GM15510 (cell line): ENCODE results near the gene ABCB11.

Source experiments
- POLR2A ChIP-seq: IDR thresholded peaks from 3 replicates; pipeline ENCODE4 v1.6.1; 2011; ENCODE audit warnings: borderline replicate concordance; ENCODE audit not compliant: insufficient read length; ENCODE audit errors: extremely low read depth

The ABCB11 gene

DNA sequence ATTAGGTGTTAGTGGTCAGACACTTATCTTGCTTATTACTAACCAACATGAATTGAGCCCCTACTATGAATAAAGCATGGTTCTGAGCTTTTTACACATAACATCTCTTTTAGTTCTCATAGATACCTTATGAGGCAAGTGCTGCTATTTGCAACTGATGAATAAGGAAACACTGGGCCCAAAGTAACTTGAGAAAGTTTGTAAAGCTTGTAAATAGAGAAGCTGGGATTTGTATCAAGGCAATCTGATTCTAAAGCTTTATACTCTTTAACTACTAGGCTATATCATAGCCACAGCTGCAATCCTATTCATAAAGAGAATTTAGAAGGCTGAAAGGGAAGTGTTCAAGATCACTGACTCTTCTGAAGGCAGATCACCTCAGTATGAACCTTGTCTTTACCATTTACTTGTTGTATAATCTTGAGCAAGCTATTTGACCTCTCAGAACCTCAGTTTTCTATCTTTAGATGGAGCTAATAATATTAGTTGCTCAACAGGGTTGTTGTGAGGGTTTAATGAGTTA lies 60.4 kb downstream of the ABCB11 start:
- no peak for TF ChIP-seq POLR2A

DNA sequence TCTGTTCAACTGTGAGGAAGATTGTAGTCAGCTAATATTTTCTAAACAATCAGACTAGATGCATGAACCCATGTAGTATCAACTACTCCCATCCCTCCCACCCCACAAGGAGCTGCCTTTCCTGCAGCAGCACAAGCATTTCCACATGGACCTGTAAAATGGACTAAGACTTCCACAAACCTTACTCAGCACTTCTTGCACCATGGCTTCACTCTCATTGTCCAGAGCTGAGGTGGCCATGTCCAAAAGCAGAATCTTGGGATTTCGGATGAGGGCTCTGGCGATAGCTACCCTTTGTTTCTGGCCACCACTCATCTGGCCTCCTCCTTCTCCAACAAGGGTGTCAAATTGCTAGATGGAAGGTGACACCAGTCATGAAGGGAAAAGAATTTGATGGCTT lies 61.3 kb downstream of the ABCB11 start:
- no peak for TF ChIP-seq POLR2A

DNA sequence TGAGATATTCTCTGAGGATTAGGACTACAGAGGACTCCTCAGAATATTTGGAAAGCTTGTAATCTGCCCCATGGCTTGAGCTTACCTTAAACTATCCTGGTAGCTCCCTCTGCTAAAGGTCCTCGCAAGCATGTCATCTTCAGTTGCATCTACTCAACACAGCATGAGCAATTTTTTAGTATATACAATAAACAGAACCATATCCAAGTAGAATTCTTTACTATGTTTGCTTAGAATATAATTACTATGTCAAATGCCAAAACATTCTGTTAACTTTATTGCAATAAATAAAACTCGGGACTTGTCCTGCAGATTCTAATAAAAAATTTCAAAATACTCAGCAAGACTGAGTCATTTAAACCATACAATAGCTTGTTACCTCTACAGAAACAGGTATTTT lies 62.8 kb downstream of the ABCB11 start:
- TF ChIP-seq POLR2A: no peak

DNA sequence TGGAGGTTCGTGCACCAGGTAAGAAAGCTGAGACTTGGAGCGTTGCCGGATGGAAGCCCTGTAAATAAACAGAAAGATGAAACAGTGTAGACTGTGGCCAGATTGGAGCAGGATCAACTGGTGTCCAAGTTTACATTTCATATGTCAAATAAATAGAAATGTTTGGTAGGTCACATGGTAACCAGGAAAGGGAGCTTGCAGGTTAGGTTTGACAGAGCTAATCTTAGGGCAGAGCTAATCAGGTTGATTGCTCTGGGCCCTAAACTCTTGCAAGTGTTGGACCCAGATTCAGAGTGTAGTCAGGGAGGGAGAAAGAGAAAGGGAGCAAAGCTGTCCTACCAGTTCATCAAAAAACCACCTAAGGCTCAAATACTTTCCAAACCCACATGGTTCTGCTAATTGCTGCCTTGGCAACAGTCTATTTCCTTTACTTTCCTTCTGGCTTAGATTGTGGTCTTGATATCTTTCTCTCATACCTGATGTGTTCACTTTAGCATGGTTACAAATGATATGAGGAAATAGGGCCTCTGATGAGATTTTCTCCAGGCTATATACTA lies 66.8 kb downstream of the ABCB11 start:
- TF ChIP-seq POLR2A: no peak

DNA sequence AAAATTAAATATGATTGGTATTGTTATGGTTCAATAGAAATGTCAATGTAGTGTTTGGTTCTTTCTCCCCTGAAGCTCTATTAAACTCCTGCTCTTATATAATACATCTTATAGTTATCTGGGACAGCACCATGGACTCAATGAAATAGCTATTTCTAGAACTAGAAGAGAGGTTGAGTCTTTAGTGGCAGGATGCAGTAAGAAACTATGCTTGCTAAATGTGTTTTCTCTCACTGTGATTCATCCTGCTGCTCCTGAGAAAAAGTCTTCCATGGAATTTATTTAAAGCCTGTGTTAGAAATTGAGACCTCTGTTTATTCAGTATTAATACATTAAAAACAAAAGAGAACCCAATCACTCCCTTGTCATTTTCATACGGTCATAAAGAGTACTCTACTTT lies 68.5 kb downstream of the ABCB11 start:
- no peak for TF ChIP-seq POLR2A

DNA sequence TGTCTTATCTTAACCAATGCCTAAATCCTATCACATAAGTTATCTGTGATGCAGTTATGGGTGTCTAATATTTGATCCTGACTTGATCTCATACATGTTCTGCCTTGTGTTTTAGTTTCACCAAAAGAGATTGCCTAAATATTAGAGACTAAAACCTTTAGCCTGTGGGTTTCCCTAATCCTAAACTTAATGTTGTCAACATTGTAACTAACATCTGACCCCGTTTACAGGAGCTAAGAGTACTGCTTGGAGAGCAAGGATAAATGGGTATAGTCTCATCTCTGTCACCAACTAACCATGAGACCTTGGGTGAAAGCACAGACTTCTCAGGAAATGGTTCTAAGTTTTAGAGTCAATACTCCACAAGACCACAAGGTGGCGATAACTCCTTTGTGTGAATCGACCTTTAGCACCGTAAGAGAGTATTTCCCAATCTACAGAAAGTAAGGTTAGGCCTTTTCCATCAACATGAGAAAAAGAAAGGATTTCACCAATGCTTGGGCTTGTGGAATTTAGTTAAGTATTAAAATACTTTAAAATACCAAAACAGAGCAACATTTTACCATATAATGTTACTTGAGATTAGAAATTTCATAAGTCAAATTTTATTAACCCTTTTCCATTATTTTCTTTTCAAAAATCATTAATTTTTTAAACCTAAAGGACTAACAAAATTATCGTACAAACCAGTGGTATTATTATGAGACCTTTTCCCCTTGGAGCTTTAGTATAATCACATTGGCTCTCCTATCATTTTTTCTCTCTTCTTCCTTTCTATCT lies 69.5 kb downstream of the ABCB11 start:
- TF ChIP-seq POLR2A: no peak

DNA sequence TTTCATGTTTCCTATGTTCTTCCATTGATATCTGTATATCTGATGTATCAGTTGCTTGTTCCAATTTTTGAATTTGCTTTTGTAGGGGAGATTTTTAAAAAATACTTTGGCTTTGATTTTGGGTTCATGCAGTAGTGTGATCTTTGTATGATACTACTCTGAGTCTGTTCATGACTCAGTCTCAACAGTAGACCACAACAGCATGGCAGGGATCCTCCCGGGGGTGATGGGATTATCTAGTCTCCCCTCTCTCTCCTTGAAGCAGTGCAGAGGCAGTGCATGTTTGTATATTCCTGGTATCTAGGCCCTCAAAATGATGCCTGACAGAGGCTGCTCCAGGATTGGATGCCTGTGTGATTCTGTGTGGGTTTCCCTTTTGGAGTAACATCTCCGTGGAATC lies 74.7 kb downstream of the ABCB11 start:
- no peak for TF ChIP-seq POLR2A

DNA sequence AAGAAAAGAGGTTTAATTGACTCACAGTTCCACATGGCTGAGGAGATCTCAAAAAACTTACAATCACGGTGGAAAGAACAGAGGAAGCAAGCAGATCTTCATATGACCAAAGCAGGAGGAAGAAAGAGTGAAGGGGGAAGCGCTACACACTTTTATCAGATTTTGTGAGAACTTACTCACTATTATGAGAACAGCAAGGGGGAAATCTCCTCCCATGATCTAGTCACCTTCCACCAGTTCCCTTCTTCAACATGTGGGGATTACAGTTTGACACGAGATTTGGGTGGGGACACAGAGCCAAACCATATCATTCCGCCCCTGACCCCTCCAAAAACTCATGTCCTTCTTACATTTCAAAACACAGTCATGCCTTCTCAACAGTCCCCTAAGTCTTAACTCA lies 75.8 kb downstream of the ABCB11 start:
- TF ChIP-seq POLR2A: no peak

DNA sequence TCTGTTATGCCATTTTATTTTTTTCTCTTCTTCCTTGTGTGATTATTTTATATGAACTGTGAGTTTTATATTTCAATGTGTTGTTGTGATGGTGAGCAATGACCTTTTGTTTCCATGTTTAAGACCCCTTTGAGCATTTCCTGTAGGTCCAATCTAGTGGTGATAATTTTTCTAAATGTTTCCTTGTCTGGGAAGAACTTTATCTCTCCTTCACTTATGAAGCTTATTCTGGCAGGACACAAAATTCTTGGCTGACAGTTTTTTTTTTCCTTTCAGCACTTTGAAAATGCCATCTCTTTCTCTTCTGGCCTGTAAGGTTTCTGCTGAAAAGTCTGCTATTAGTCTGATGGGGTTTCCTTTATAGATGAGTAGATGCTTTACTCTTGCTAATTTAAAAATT lies 76.9 kb downstream of the ABCB11 start:
- no peak for TF ChIP-seq POLR2A

DNA sequence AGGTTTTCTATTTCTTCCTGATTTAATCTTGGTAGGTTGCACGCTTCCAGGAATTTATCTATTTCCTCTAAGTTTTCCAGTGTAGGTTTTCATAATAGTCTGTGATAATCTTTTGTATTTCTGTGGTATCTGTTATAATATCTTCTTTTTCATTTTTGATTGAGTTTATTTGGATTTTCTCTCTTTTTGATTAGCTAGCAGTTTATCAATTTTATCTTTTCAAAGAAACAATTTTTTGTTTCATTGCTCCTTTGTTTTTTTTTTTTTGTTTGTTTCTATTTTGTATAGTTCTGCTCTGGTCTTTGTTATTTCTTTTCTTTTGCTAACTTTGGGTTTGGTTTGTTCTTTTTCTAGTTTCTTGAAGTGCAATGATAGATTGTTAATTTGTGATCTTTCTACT lies 78.7 kb downstream of the ABCB11 start:
- TF ChIP-seq POLR2A: no peak

DNA sequence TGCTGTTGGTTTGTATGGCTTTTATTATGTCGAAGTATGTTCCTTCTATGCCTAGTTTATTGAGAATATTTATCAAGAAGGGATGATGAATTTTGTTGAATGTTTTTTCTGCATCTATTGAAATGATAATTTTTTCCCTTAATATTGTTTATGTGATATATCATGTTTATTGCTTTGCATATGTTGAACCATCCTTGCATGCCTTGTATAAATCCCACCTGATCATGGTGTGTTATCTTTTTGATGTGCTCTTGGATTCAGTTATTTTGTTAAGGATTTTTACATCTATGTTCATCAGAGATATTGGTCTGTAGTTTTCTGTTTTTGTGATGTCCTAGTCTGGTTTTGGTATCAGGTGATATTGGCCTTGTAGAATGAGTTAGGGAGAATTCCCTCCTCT lies 79.3 kb downstream of the ABCB11 start:
- TF ChIP-seq POLR2A: no peak

DNA sequence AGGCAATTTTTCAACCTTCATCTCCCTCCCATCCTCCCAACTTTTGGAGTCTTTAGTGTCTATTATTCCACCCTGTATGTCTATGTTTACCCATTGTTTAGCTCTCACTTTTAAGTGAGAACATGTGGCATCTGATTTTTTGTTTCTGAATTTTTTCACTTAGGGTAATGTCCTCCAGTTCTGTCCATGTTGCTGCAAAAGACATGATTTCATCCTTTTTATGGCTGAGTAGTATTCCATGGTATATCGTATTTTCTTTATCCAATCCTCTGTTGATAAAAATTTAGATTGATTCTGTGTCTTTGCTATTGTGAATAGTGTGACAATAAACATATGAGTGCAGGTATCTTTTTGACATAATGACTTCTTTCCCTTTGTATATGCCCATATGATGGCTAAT lies 81.8 kb downstream of the ABCB11 start:
- no peak for TF ChIP-seq POLR2A

DNA sequence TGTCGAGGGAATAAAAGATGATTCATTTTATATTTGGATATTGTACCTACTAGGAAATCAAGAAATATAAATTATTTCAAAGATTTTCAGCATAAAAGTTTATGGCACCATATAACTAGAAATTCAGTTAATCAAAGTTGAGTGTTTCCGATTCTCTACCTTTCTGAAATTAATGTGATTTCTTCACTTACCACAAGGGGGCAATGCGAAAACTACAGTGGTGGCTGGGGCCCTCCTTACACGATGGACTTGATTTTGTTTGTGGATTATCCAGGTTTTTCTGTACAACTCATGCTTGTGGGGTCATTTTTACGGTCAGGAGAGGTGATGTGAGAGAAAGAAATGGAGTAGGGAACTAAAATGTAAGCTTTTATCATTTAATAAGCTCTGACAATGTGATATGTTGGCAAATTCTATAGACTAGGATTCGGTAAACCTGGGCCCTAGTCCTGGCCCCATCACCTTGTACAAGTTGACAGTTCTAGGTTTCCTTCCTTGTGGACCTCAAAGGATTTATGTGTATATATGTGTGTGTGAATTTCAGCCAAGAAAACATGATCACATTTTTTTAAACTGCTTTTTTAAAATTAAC lies 82.4 kb downstream of the ABCB11 start:
- no peak for TF ChIP-seq POLR2A

DNA sequence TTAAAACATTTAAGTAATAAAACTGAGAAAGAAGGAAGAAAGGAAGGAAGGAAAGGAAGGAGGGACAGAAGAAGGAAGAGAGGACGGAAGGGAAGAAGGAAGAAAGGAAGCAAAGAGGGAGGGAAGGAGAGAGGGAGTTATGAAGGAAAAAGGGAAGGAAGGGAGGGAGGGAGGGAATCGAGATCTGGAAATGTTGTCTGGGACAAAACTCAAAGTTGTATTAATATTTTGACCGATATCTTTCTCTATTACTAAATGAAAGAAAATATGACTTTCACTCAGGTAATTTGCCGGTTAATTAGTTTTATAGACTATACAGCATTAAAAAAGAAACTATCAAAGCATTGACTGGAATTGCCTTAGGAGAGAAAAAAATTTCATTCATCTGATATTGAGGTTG lies 85.6 kb downstream of the ABCB11 start:
- TF ChIP-seq POLR2A: no peak

DNA sequence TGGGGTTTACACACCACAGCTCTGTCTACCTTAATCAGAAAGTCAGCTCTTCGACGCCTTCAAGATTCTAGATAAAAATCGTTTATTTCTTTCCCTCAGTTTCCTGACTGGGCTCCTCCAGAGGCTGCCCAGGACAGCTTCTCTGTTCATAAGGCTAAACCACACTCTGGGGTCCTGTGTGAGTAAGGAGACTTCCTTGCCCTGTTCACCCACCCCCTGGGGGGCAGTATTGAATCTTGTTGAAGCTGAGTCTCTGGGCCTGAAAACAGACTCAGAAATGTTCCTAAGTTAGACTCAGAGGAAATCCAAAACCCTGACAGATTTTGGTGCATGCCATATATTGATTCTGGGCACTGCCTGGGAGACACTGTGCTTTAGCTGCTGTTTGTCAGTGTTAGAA lies 87.1 kb downstream of the ABCB11 start:
- no peak for TF ChIP-seq POLR2A

DNA sequence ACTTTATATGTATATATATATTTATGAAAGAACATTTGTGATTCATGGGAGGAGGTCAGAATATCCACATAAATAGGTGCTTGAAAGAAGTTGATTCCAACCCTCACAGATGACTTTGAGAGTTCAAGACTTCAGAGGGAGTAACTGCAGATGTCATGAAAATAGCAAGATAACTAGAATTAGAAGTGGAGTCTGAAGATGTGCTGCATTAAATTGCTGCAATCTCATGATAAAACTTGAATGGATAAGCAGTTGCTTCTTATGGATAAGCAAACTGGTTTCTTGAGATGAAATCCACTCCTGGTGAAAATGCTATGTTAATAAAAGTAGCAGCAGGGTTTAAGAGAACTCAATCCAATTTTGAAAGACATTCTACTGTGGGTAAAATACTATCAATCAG lies 89.8 kb downstream of the ABCB11 start:
- no peak for TF ChIP-seq POLR2A

DNA sequence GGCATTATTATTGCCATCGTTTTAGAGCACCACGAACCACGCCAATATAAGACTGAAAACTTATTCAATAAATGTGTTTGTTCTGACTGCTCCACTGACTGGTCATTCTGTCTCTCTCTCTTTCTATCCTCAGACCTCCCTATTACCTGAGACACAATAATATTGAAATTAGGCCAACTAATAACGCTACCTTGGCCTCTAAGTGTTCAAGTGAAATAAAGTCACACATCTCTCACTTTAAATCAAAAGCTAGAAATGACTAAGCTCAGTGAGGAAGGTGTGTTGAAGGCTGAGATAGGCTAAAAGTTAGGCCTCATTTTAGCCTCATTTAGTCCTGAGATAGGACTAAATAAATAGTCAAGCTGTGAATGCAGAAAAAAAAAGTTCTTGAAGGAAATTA lies 91.2 kb downstream of the ABCB11 start:
- TF ChIP-seq POLR2A: no peak

DNA sequence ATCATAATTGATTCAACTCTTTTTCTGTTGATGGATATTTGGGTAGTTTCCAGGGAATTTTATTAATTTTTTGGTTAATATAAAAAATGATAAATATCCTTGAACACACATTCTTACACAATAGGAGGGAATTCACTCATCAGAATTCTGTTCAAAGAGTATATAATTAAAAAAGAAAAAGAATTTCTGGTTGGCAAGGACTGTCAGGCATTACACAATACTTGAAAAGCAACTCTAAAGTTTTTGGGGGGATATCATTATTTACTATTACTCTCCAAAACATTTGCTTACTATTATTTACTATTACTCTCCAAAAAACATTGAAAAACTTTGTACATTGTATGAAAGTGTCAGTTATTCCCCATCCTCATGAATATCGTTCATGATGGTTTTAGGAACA lies 92.1 kb downstream of the ABCB11 start:
- TF ChIP-seq POLR2A: no peak
